GM08714 (cell line): ENCODE measurements around the gene SMG7.
"Not testable (repeated sequence)": the region's sequence is repeated elsewhere in the genome, so short reads cannot be mapped to it uniquely, and the experiment has no call there.

ENCODE experiments used
- H3K4me3 ChIP-seq: fragments of 200-500 bp; sonication (Bioruptor generic); 2 replicates; pipeline ENCODE4 v1.5.1; 2014; ENCODE audit warnings: mild to moderate bottlenecking, low read length, inconsistent platforms
- ZNF274 ChIP-seq: IDR thresholded peaks from 2 replicates; pipeline ENCODE4 v1.6.1; 2012; ENCODE audit warnings: mild to moderate bottlenecking, low read depth, low read length

SMG7 gene, protein sequence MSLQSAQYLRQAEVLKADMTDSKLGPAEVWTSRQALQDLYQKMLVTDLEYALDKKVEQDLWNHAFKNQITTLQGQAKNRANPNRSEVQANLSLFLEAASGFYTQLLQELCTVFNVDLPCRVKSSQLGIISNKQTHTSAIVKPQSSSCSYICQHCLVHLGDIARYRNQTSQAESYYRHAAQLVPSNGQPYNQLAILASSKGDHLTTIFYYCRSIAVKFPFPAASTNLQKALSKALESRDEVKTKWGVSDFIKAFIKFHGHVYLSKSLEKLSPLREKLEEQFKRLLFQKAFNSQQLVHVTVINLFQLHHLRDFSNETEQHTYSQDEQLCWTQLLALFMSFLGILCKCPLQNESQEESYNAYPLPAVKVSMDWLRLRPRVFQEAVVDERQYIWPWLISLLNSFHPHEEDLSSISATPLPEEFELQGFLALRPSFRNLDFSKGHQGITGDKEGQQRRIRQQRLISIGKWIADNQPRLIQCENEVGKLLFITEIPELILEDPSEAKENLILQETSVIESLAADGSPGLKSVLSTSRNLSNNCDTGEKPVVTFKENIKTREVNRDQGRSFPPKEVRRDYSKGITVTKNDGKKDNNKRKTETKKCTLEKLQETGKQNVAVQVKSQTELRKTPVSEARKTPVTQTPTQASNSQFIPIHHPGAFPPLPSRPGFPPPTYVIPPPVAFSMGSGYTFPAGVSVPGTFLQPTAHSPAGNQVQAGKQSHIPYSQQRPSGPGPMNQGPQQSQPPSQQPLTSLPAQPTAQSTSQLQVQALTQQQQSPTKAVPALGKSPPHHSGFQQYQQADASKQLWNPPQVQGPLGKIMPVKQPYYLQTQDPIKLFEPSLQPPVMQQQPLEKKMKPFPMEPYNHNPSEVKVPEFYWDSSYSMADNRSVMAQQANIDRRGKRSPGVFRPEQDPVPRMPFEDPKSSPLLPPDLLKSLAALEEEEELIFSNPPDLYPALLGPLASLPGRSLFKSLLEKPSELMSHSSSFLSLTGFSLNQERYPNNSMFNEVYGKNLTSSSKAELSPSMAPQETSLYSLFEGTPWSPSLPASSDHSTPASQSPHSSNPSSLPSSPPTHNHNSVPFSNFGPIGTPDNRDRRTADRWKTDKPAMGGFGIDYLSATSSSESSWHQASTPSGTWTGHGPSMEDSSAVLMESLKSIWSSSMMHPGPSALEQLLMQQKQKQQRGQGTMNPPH

DNA sequence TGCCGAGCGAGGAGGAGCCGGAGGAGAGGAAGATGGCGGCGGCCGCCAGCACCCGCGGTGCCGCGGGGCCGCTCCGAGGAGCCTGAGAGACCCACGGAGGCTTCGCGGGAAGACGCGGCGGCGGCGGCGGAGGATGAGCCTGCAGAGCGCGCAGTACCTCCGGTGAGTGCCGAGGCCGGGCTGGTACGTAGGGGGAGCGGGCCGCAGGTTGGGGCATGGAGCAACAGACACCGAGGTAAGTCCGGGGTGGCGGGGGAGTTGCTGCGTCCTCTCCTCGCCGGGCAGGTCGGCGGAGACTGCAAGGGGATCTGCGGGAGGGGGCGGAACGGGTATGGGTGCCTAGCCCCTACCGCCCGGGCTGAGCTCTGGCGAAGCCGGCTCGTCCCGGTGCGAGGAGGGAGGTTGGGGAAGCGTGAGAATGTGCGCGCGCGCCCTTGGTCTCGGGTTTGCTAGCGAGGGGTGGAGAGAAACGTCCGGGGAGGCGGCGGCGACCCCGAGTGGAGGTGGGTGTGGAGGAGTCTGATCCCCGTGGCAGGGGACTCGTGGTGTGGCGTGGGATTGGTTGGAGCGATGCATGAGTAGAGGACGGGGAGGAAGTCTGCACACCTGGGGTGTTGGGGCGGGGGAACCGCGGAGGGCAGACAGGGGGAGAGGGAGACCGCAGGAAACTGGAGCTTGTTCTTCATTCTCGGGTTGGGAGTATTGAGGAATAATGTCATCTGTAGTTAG, at the start of gene SMG7:
TSS of gene SMG7 (plus strand) at position 12 of the 729 bp plus-strand sequence. CDS start at position 134, 122 bp downstream.
- TF ChIP-seq ZNF274, result no peak
- H3K4me3 ChIP-seq, result peak within 1 kb of the TSS; percentile 86

DNA sequence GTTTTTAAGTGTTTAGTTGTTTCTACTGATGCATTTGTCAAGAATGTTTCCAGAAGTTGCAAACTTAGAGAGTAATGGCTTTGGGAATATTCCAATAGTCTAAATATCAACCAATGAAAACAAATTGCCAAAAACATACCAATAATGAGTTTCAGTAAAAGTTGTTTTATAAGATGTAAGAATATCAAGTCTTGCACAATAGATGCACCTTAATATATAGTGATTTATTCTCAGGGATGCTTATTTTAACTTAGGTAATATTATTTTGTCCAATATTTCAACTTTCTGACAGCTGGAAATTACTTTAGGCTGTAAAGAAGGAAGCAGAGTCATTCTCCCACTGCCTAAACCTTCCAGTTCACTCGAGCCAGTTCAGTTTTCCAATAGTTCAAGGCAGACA, 48.8 kb upstream of the SMG7 start:
- no peak for TF ChIP-seq ZNF274
- H3K4me3 ChIP-seq, result no peak overlapping the region

DNA sequence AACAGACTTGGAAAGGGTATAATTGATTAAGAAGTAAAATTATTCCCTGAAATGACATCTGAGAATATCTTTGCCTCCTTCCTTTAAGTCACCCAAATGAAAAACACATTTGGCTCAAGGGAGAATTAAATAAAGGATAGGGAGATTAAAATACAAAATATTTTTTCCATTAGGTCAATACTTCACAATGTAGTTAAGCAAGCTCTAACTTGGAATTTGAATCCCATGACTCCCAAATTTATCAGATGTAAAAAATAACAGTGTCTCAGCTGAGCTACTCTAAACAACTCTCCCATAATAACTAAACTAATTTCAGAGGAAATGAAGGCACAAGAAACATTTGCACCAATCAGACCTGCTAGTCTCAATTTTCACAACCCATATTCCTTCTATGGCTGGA, 47.6 kb upstream of the SMG7 start:
- no peak for TF ChIP-seq ZNF274
- H3K4me3 ChIP-seq, result no peak overlapping the region

DNA sequence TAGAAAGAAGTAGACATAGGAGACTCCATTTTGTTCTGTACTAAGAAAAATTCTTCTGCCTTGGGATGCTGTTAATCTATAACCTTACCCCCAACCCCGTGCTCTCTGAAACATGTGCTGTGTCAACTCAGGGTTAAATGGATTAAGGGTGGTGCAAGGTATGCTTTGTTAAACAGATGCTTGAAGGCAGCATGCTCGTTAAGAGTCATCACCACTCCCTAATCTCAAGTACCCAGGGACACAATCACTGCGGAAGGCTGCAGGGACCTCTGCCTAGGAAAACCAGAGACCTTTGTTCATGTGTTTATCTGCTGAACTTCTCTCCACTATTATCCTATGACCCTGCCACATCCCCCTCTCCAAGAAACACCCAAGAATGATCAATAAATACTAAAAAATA, 44.7 kb upstream of the SMG7 start:
- not testable (repeated sequence) for H3K4me3 ChIP-seq

- H3K4me3 ChIP-seq, result no peak overlapping the region
- TF ChIP-seq ZNF274, result no peak
Observed at GRCh38 chr1:183431840-183432547, 40.3 kb upstream of the SMG7 start.

DNA sequence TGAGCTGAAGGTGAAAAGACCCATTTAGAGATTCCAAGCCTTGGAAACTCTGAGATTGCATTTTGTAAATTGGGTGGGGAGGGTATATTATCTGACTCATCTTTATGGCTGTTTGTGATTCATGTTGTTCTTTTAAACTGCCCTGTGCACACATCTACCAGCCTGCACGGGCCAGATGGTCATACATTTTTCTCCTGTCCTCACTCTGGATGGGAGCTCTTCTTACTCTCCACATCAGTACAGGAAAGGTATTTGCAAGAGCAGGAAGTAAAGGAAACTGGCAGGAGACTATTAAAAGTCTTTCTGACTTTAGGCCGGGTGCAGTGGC, 39.8 kb upstream of the SMG7 start:
- no peak overlapping the region for H3K4me3 ChIP-seq
- no peak for TF ChIP-seq ZNF274

GRCh38 chr1:183433703-183434102, 38.6 kb upstream of the SMG7 start:
- no peak for TF ChIP-seq ZNF274

GRCh38 chr1:183435497-183435896, 36.8 kb upstream of the SMG7 start:
- no peak overlapping the region for H3K4me3 ChIP-seq
- TF ChIP-seq ZNF274, result no peak

More at GRCh38 chr1:183433703-183434102, 38.6 kb upstream of the SMG7 start:
- H3K4me3 ChIP-seq, result no peak overlapping the region

DNA sequence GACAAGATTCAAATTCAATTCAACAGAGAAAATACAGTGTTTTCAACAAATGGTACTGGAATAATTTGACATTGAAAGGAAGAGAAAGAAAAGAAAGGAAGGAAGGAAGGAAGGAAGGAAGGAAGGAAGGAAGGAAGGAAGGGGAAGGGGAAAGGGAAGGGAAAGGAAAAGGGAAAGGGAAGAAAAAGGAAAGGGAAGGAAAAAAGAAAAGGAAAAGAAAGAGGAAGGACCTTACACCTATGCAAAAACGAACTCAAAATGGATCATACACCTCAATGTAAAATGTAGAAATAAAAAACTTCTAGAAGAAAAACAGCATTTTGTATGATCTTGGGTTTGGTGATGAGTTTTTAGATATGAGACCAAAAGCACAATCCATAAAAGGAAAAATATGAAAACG, 34.2 kb upstream of the SMG7 start:
- no peak overlapping the region for H3K4me3 ChIP-seq
- no peak for TF ChIP-seq ZNF274

- H3K4me3 ChIP-seq, result no peak overlapping the region
- TF ChIP-seq ZNF274, result no peak
Observed at GRCh38 chr1:183443011-183443410, 29.3 kb upstream of the SMG7 start.

- H3K4me3 ChIP-seq, result no peak overlapping the region
- no peak for TF ChIP-seq ZNF274
Observed at GRCh38 chr1:183443466-183443865, 28.8 kb upstream of the SMG7 start.

GRCh38 chr1:183444243-183444642, 28.1 kb upstream of the SMG7 start:
- TF ChIP-seq ZNF274, result no peak
- no peak overlapping the region for H3K4me3 ChIP-seq

DNA sequence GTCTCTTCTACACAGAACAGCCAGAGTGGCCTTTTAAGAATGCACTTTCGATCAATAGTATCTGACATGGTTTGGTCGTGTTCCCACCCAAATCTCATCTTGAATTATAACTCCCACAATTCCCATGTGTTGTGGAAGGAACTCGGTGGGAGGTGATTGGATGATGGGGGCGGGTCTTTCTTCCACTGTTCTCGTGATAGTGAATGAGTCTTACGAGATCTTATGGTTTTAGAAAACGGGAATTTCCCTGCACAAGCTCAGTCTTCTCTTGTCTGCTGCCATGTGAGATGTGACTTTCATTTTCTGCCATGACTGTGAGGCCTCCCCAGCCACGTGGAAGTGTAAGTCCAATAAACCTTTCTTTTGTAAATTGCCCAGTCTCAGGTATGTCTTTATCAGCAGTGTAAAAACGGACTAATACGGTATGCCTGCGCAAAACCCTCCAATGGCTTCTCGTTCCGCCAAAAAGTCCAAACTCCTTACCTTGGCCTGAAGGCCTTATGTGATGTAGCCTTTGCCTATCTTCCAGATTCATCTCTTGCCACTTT, 23.0 kb upstream of the SMG7 start:
- H3K4me3 ChIP-seq, result no peak overlapping the region
- no peak for TF ChIP-seq ZNF274
